Kidney (tissue), 14 donors: ENCODE measurements around the gene SLC6A2. TPM values are rescaled to one million over a fixed set of nuclear protein-coding genes. Genes with fewer than 3 reads are reported as not detected.

Experiments used
- DNase-seq, 5 donors: peaks; one replicate each; pipeline ENCODE4 v3.0.0-alpha.2; 2013 to 2020
- FAIRE-seq: peaks from 2 replicates; lab custom pipeline; 2012; peaks lifted over from hg19 to GRCh38; lab: Jason Lieb, UNC
- H3K27ac ChIP-seq, 2 donors: one replicate each; pipeline ENCODE4 v1.7.0; 2013; ENCODE audit warnings: low read depth in 2 of 2, low read length in 2 of 2, inconsistent platforms in 1 of 2
- H3K27me3 ChIP-seq: one replicate; pipeline ENCODE4 v1.7.1; 2013; ENCODE audit warnings: low read length, inconsistent platforms; ENCODE audit not compliant: control insufficient read depth, insufficient read depth
- H3K36me3 ChIP-seq, 3 donors: one replicate each; pipeline versions ENCODE4 v1.7.0 to v1.7.1; 2013; ENCODE audit warnings: low read length in 3 of 3, control low read depth in 1 of 3, inconsistent platforms in 1 of 3; ENCODE audit not compliant: insufficient read depth in 3 of 3, control insufficient read depth in 2 of 3
- H3K4me1 ChIP-seq, 3 donors: one replicate each; pipeline versions ENCODE4 v1.7.0 to v1.7.1; 2013; ENCODE audit warnings: low read length in 3 of 3, inconsistent platforms in 1 of 3, low read depth in 1 of 3; ENCODE audit not compliant: control insufficient read depth in 2 of 3, insufficient read depth in 2 of 3
- H3K4me3 ChIP-seq, 3 donors: one replicate each; pipeline versions ENCODE4 v1.7.0 to v1.8.1; 2013; ENCODE audit warnings: low read length in 3 of 3, control low read depth in 1 of 3, inconsistent platforms in 1 of 3
- H3K9ac ChIP-seq, 3 donors: one replicate each; pipeline versions ENCODE4 v1.7.0 to v1.7.1; 2013; ENCODE audit warnings: low read length in 3 of 3, control low read depth in 1 of 3, inconsistent platforms in 1 of 3
- H3K9me3 ChIP-seq, 3 donors: one replicate each; pipeline versions ENCODE4 v1.7.0 to v1.7.1; 2013; ENCODE audit warnings: low read length in 3 of 3, control low read depth in 1 of 3, inconsistent platforms in 1 of 3; ENCODE audit not compliant: control insufficient read depth in 2 of 3, insufficient read depth in 1 of 3
- intact Hi-C: fragments of 100-400 bp; cut with DNase I; formaldehyde crosslinking; loops from one replicate; pipeline ENCODE4 v1.11.1; 2022
- polyA plus RNA-seq: library from polyadenylated mRNA; stranded (reverse); fragments of 350-450 nt; fragmentation: Illumina TruSeq; extraction: RNeasy Lipid Tissue Mini Kit (QIAGEN cat#74804); gene quantifications from one replicate; pipeline ENCODE4 v1.2.3, GENCODE V29; 2014; ENCODE audit warnings: low read depth, low replicate concordance; ENCODE audit not compliant: insufficient read depth
- total RNA-seq: library from RNA; stranded (reverse); fragmentation: NEBNext Ultra II Directional; extraction: Animal tissue kit (Norgen Biotek cat#: 25700); gene quantifications from one replicate; pipeline ENCODE4 v1.2.1, GENCODE V29; 2021
- TF ChIP-seq, protein P1 (sequence below): IDR thresholded peaks from 3 replicates; pipeline ENCODE4 v1.5.1; 2012; ENCODE audit warnings: mild to moderate bottlenecking, moderate library complexity, borderline replicate concordance; ENCODE audit not compliant: insufficient read depth; ENCODE audit errors: extremely low read depth
- donor health status: control.
- donor health status: control.
- donor health status: control.
- donor health status: control.
- donor health status: control.
- donor health status: DM: yes; HTN: yes; CAD: no.
- donor health status: Normal renal cell carcinoma (clear cell type).

Gene SLC6A2
- total and polyA plus RNA-seq, 2 donors from 2014 or later, result 0.09 to 0.73 TPM

DNA sequence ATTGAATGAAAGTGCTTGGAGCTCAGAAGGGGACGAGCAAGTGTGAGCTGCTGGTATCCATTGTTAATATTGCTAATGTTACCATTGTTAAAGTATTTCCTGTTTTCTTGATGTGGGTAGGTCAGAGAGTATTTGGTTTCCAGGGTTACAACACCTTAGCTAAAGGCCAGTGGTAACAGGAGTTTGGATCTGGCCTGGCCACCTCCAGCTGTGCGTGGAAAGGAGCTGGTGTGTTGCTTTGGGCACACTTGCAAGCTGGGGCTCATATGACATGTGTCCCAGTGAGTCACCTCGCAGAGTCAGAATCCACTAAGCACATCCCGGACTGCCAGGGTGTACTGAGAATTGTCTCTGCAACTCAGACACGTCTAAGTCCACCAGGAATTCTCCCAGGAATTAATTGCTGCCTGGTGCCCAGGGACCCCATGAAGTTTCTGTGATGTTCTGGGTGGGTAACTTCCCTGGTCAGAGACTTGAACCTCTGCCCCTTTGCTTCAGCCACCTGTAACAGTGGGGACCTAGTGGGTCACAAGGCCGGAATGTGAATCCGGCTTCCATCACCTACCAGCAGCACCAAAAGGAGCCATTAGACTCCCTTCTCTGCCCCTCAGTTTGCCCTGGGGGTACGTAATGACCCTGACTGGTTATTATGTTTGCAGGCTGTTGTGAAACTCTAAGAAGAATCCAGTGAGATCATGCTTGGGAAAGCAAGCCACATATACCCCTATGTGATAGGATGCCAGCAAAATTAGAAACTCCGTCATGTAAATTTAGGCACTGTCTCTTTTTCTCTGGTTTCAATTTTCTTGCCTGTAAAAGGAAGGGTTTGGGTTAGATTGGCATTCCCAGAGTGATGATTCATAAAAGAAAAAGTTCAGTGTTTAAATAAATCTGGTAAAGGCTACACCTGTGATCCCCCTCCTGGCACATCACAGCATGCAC lies 12.8 kb downstream of the SLC6A2 start:
- DNase-seq (no peak), FAIRE-seq (no peak)
- H3K9me3 ChIP-seq, result no peaks in the 10 kb centered on the region
- no peak overlapping the region for H3K4me3 ChIP-seq
- no peaks in the 10 kb centered on the region for H3K27me3 ChIP-seq
- intact Hi-C loops, result no loop called here
- H3K27ac ChIP-seq, result no peak overlapping the region
- H3K4me1 ChIP-seq, result no peaks in the 10 kb centered on the region
- no peaks in the 10 kb centered on the region for H3K36me3 ChIP-seq
- no peak overlapping the region for H3K9ac ChIP-seq
- TF ChIP-seq, protein P1, sequence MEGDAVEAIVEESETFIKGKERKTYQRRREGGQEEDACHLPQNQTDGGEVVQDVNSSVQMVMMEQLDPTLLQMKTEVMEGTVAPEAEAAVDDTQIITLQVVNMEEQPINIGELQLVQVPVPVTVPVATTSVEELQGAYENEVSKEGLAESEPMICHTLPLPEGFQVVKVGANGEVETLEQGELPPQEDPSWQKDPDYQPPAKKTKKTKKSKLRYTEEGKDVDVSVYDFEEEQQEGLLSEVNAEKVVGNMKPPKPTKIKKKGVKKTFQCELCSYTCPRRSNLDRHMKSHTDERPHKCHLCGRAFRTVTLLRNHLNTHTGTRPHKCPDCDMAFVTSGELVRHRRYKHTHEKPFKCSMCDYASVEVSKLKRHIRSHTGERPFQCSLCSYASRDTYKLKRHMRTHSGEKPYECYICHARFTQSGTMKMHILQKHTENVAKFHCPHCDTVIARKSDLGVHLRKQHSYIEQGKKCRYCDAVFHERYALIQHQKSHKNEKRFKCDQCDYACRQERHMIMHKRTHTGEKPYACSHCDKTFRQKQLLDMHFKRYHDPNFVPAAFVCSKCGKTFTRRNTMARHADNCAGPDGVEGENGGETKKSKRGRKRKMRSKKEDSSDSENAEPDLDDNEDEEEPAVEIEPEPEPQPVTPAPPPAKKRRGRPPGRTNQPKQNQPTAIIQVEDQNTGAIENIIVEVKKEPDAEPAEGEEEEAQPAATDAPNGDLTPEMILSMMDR, result no peak

DNA sequence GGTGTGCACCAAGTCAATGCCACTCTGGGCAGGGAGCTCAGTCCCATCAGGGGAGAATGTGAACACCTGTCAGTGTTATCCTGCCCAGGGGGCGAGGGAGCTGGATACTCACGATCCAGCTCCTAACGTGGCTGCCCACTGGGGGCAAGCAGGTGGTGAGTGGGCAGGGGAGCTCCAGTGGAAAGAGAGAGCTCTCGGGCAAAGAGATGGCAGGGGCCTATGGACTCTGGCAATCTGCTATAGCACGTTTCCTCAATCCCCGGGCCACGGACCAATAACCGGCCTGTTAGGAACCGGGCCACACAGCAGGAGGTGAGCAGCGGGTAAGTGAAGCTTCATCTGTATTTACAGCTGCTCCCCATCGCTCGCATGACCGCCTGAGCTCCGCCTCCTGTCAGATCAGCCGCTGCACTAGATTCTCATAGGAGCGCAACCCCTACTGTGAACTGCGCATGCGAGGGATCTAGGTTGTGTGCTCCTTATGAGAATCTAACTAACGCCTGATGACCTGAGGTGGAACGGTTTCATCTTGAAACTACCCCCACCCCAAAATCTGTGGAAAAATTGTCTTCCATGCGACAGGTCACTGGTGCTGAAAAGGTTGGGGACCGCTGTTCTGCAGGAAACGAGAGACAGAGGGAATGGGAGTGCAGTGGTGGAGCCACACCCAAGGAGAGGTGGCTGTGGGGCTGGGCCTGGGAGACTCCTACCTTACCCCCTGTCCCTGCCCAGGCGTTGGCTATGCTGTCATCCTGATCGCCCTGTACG lies 15.6 kb downstream of the SLC6A2 start:
- intact Hi-C loops, result no loop called here
- Histone ChIP-seq H3K4me1 (no peaks in the 10 kb centered on the region), H3K4me3 (no peak overlapping the region), H3K36me3 (no peaks in the 10 kb centered on the region), H3K9me3 (no peaks in the 10 kb centered on the region), H3K27ac (no peak overlapping the region), H3K27me3 (no peaks in the 10 kb centered on the region), H3K9ac (no peak overlapping the region)
- DNase-seq (no peak), FAIRE-seq (no peak)
- TF ChIP-seq, protein P1, result no peak

DNA sequence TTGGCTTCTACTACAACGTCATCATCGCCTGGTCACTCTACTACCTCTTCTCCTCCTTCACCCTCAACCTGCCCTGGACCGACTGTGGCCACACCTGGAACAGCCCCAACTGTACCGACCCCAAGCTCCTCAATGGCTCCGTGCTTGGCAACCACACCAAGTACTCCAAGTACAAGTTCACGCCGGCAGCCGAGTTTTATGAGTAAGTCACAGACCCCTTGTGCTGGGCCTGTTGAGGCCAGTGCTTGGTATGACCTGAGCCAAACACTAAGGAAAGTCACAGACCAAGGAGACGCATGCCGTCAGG lies 16.1 kb downstream of the SLC6A2 start:
- Histone ChIP-seq H3K27ac (no peak overlapping the region), H3K9ac (no peak overlapping the region), H3K36me3 (no peaks in the 10 kb centered on the region), H3K9me3 (no peaks in the 10 kb centered on the region), H3K4me1 (no peaks in the 10 kb centered on the region), H3K4me3 (no peak overlapping the region), H3K27me3 (no peaks in the 10 kb centered on the region)
- intact Hi-C loops, result no loop called here
- DNase-seq (no peak), FAIRE-seq (no peak)
- TF ChIP-seq, protein P1, result no peak
